GM19328 (cell line): ENCODE data around the gene CYP2U1.

Source experiments
- ATAC-seq: cut with Tn5 transposase; IDR thresholded peaks from one replicate; pipeline ENCODE4 v1.9.1; 2021; ENCODE audit warnings: mild to moderate bottlenecking, moderate library complexity; ENCODE audit not compliant: unreplicated experiment

Gene CYP2U1

DNA sequence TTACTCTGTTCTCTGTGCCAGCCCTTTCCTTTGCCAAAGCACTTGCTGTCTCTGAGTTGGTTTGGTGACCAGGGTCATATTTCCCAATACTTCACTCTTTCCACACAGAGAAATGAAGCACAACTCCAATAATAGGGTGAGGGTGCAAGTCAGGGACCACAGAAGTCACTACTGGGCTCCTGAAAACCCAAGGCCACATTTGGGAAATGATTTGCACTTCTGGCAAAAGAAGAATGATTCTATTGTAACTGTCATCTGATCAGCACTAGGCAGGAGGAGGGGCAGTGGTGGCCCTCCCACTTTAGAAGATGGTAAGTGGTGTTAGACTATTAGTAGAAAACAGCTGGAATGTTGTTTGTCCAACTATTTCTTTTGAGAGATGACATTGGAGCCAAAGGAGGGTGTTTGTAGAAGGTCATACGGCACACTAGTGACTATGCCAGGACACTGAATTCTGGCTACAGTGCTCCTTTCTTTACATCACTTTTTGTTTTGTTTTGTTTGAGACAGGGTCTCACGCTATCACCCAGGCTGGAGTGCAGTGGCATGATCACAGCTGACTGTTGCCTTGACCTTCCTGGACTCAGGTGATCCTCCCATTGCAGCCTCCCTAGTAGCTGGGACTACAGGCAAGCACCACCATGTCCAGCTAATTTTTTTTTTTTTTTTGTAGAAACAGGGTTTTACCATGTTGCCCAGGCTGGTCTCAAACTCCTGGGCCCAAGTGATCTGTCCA is 47.5 kb downstream of the CYP2U1 start:
- ATAC-seq = no peak

GRCh38 chr4:107987916-107988762 is 56.8 kb downstream of the CYP2U1 start:
- ATAC-seq = no peak

DNA sequence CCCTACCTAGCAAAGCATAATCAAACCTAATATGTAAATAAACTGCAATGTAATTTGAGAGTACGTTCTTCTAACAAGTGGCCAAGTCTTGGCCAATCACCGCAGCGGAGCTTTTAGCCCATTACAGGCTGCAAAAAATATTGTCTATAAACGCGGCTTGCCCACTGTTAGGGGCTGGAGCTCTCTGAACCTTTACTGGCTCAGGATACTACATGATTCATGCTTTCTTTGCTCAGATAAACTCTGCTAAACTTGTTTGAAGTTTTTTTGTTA is 57.4 kb downstream of the CYP2U1 start:
- ATAC-seq = no peak

- peak; percentile 8 for ATAC-seq
Observed at GRCh38 chr4:107989162-107989536, 57.8 kb downstream of the CYP2U1 start.

- ATAC-seq = peak; percentile 96
Observed at GRCh38 chr4:107989537-107990386, 58.4 kb downstream of the CYP2U1 start, which contains the start of gene HADH. HADH (plus strand) TSS chr4:107989889; CDS start chr4:107989933, 44 bp downstream.

- ATAC-seq = no peak
Observed at GRCh38 chr4:107991945-107992630, 60.7 kb downstream of the CYP2U1 start.

DNA sequence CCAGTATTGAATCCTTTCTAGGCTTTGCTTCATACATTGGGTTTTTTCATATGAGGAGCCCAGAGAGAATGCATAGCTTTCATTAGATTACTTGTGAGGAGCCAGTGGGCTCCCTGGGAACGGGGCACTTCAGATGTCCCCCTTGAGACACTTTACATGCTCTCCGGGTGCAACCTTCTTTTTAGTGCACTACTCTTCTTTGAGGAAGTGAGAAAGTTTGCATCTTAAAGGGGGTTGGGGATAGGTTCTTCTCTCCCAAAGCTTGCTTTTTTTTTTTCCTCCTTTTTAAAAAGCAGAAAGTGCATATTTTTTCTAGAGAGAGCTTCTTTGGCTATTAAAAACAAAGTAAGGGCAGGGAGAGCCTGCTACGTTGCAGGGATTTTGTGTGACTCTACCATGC is 62.6 kb downstream of the CYP2U1 start:
- ATAC-seq = peak; percentile 21

DNA sequence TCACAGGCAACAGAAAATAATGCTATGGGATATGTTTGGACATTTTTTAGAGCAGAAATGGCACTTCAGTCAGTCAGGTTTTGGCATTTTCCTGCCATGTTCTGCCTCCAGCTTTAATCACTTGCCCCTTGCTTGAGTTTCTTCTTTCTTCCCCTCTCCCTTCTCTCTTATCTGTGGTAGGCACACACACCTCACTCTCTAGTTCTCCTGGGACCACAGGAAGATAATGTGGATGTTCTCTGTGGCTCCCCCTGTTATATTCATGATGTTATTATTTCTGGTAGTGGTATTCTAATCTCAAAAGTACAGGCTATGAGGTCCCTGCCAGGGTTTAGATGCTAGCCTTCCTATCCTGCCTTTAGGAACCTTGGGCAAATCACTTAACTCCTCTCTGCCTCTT is 63.5 kb downstream of the CYP2U1 start:
- no peak for ATAC-seq

- ATAC-seq = no peak
Observed at GRCh38 chr4:107996949-107997788, 65.8 kb downstream of the CYP2U1 start.

GRCh38 chr4:107997794-107998193 is 66.4 kb downstream of the CYP2U1 start:
- ATAC-seq = no peak

GRCh38 chr4:107999932-108000539 is 68.7 kb downstream of the CYP2U1 start:
- ATAC-seq = no peak

GRCh38 chr4:108001540-108002135 is 70.3 kb downstream of the CYP2U1 start:
- ATAC-seq = no peak
